HEK293 (cell line): ENCODE data around the gene ZNF215.

Experiments used
- CTCF ChIA-PET: fragments of 350-600 bp; formaldehyde crosslinking; extraction: SDS; loops from one replicate; lab custom pipeline; 2021; ENCODE audit warnings: antibody characterized with exemption; lab: Yijun Ruan, JAX
- POLR2A ChIA-PET: fragments of 300-600 bp; formaldehyde crosslinking; extraction: SDS; loops from one replicate; lab custom pipeline; 2020; ENCODE audit warnings: antibody characterized with exemption, inconsistent platforms; lab: Yijun Ruan, JAX
- H3K27ac ChIP-seq: fragments of 200-500 bp; sonication (Bioruptor generic); 2 replicates; pipeline ENCODE4 v1.5.1; 2014; ENCODE audit warnings: low read depth, low read length, control low read depth, inconsistent platforms; ENCODE audit errors: extremely low read depth
- H3K36me3 ChIP-seq, 2 experiments: fragments of 200-500 bp in 1 of 2; sonication (Bioruptor generic) in 1 of 2; 1 replicate in 1 of 2; 2 replicates in 1 of 2; pipeline ENCODE4 v1.5.1; 2014 to 2017; ENCODE audit warnings: inconsistent platforms in 2 of 2, low read length in 2 of 2; ENCODE audit not compliant: control insufficient read depth in 2 of 2, insufficient read depth in 1 of 2
- H3K4me1 ChIP-seq: fragments of 200-500 bp; sonication (Bioruptor generic); 2 replicates; pipeline ENCODE4 v1.5.1; 2014; ENCODE audit warnings: mild to moderate bottlenecking, low read length, inconsistent platforms; ENCODE audit not compliant: control insufficient read depth, insufficient read depth
- H3K4me3 ChIP-seq: 2 replicates; pipeline ENCODE4 v1.5.1; 2011; ENCODE audit warnings: low read depth, mild to moderate bottlenecking, control low read depth, low read length, moderate library complexity
- H3K9me3 ChIP-seq: fragments of 200-500 bp; sonication (Bioruptor generic); 2 replicates; pipeline ENCODE4 v1.5.1; 2014; ENCODE audit warnings: low read depth, low read length, inconsistent platforms; ENCODE audit not compliant: control insufficient read depth, insufficient read depth
- FEZF1 ChIP-seq: fragments of 450-650 bp; formaldehyde crosslinking; IDR thresholded peaks from 2 replicates; pipeline ENCODE4 v1.5.1; 2016; ENCODE audit warnings: missing biosample characterization, missing genetic modification characterization
- HOXA7 ChIP-seq: sonication (generic); formaldehyde crosslinking; IDR thresholded peaks from 2 replicates; pipeline ENCODE4 v1.8.1; 2022; ENCODE audit warnings: missing genetic modification reagents, borderline replicate concordance
- KLF1 ChIP-seq: fragments of 450-650 bp; formaldehyde crosslinking; IDR thresholded peaks from 2 replicates; pipeline ENCODE4 v1.5.1; 2016; ENCODE audit warnings: missing biosample characterization, missing genetic modification characterization
- KLF10 ChIP-seq: fragments of 450-650 bp; IDR thresholded peaks from 2 replicates; pipeline ENCODE4 v1.5.1; 2018; ENCODE audit warnings: missing biosample characterization, mild to moderate bottlenecking, missing genetic modification characterization
- KLF7 ChIP-seq: fragments of 450-650 bp; formaldehyde crosslinking; IDR thresholded peaks from 2 replicates; pipeline ENCODE4 v1.5.1; 2016; ENCODE audit warnings: missing biosample characterization, missing genetic modification characterization, borderline replicate concordance
- SP3 ChIP-seq: fragments of 450-650 bp; formaldehyde crosslinking; IDR thresholded peaks from 2 replicates; pipeline ENCODE4 v1.5.1; 2016; ENCODE audit warnings: missing biosample characterization, missing genetic modification characterization
- SP7 ChIP-seq: fragments of 450-650 bp; formaldehyde crosslinking; IDR thresholded peaks from 2 replicates; pipeline ENCODE4 v1.5.1; 2016; ENCODE audit warnings: missing biosample characterization, missing genetic modification characterization
- TCF7L2 ChIP-seq: IDR thresholded peaks from 2 replicates; pipeline ENCODE4 v1.6.1; 2011; ENCODE audit warnings: low read depth, mild to moderate bottlenecking, inconsistent platforms, low read length, moderate library complexity, borderline replicate concordance
- ZBTB10 ChIP-seq: fragments of 450-650 bp; formaldehyde crosslinking; IDR thresholded peaks from 2 replicates; pipeline ENCODE4 v1.5.1; 2016; ENCODE audit warnings: missing biosample characterization, missing genetic modification characterization
- ZBTB20 ChIP-seq: fragments of 450-650 bp; formaldehyde crosslinking; IDR thresholded peaks from 2 replicates; pipeline ENCODE4 v1.5.1; 2016; ENCODE audit warnings: missing biosample characterization, missing genetic modification characterization
- ZBTB6 ChIP-seq: fragments of 450-650 bp; formaldehyde crosslinking; IDR thresholded peaks from 2 replicates; pipeline ENCODE4 v1.5.1; 2017; ENCODE audit warnings: missing biosample characterization, missing genetic modification characterization
- ZNF146 ChIP-seq: fragments of 450-650 bp; formaldehyde crosslinking; IDR thresholded peaks from 2 replicates; pipeline ENCODE4 v1.5.1; 2016; ENCODE audit warnings: missing biosample characterization, missing genetic modification characterization
- ZNF155 ChIP-seq: fragments of 450-650 bp; formaldehyde crosslinking; IDR thresholded peaks from 2 replicates; pipeline ENCODE4 v1.5.1; 2016; ENCODE audit warnings: missing biosample characterization, missing genetic modification characterization
- ZNF202 ChIP-seq: fragments of 450-650 bp; formaldehyde crosslinking; IDR thresholded peaks from 2 replicates; pipeline ENCODE4 v1.5.1; 2016; ENCODE audit warnings: missing biosample characterization, missing genetic modification characterization, borderline replicate concordance
- ZNF211 ChIP-seq: fragments of 450-650 bp; formaldehyde crosslinking; IDR thresholded peaks from 2 replicates; pipeline ENCODE4 v1.5.1; 2016; ENCODE audit warnings: low read depth, missing biosample characterization, missing genetic modification characterization
- ZNF24 ChIP-seq: fragments of 450-650 bp; formaldehyde crosslinking; IDR thresholded peaks from 2 replicates; pipeline ENCODE4 v1.5.1; 2016; ENCODE audit warnings: missing biosample characterization, missing genetic modification characterization
- ZNF341 ChIP-seq: fragments of 450-650 bp; formaldehyde crosslinking; IDR thresholded peaks from 2 replicates; pipeline ENCODE4; 2016; ENCODE audit warnings: low read depth, missing biosample characterization, missing genetic modification characterization
- ZNF37A ChIP-seq: fragments of 450-650 bp; IDR thresholded peaks from 2 replicates; pipeline ENCODE4 v1.5.1; 2018; ENCODE audit warnings: missing biosample characterization, missing genetic modification characterization
- ZNF510 ChIP-seq: fragments of 450-650 bp; formaldehyde crosslinking; IDR thresholded peaks from 2 replicates; pipeline ENCODE4 v1.5.1; 2018; ENCODE audit warnings: mild to moderate bottlenecking, missing genetic modification characterization, missing biosample characterization; ENCODE audit not compliant: insufficient replicate concordance
- ZNF561 ChIP-seq: fragments of 450-650 bp; IDR thresholded peaks from 2 replicates; pipeline ENCODE4 v1.5.1; 2018; ENCODE audit warnings: missing biosample characterization, missing genetic modification characterization, borderline replicate concordance
- ZNF621 ChIP-seq: fragments of 450-650 bp; formaldehyde crosslinking; IDR thresholded peaks from 2 replicates; pipeline ENCODE4 v1.5.1; 2017; ENCODE audit warnings: missing biosample characterization, missing genetic modification characterization
- ZNF624 ChIP-seq: fragments of 450-650 bp; formaldehyde crosslinking; IDR thresholded peaks from 2 replicates; pipeline ENCODE4 v1.5.1; 2017; ENCODE audit warnings: missing biosample characterization, missing genetic modification characterization
- ZNF677 ChIP-seq: fragments of 450-650 bp; IDR thresholded peaks from 2 replicates; pipeline ENCODE4 v1.5.0; 2018; ENCODE audit warnings: missing biosample characterization, mild to moderate bottlenecking, missing genetic modification characterization, moderate library complexity
- ZNF704 ChIP-seq: fragments of 450-650 bp; formaldehyde crosslinking; IDR thresholded peaks from 2 replicates; pipeline ENCODE4 v1.5.1; 2016; ENCODE audit warnings: missing biosample characterization, missing genetic modification characterization
- ZNF76 ChIP-seq: fragments of 450-650 bp; formaldehyde crosslinking; IDR thresholded peaks from 2 replicates; pipeline ENCODE4; 2016; ENCODE audit warnings: low read depth, missing biosample characterization, missing genetic modification characterization, borderline replicate concordance
- ZNF837 ChIP-seq: fragments of 450-650 bp; formaldehyde crosslinking; IDR thresholded peaks from 2 replicates; pipeline ENCODE4 v1.5.1; 2016; ENCODE audit warnings: missing biosample characterization, missing genetic modification characterization
- ZSCAN5A ChIP-seq: fragments of 450-650 bp; formaldehyde crosslinking; IDR thresholded peaks from 2 replicates; pipeline ENCODE4 v1.5.1; 2016; ENCODE audit warnings: missing biosample characterization, missing genetic modification characterization
- TF ChIP-seq, protein P1 (sequence below): fragments of 450-650 bp; formaldehyde crosslinking; IDR thresholded peaks from 2 replicates; pipeline ENCODE4 v1.5.1; 2017; ENCODE audit warnings: missing biosample characterization, mild to moderate bottlenecking, missing genetic modification characterization, moderate library complexity
- TF ChIP-seq, protein P2 (sequence below): fragments of 450-650 bp; formaldehyde crosslinking; IDR thresholded peaks from 2 replicates; pipeline ENCODE4; 2016; ENCODE audit warnings: missing biosample characterization, missing genetic modification characterization

The ZNF215 gene

DNA sequence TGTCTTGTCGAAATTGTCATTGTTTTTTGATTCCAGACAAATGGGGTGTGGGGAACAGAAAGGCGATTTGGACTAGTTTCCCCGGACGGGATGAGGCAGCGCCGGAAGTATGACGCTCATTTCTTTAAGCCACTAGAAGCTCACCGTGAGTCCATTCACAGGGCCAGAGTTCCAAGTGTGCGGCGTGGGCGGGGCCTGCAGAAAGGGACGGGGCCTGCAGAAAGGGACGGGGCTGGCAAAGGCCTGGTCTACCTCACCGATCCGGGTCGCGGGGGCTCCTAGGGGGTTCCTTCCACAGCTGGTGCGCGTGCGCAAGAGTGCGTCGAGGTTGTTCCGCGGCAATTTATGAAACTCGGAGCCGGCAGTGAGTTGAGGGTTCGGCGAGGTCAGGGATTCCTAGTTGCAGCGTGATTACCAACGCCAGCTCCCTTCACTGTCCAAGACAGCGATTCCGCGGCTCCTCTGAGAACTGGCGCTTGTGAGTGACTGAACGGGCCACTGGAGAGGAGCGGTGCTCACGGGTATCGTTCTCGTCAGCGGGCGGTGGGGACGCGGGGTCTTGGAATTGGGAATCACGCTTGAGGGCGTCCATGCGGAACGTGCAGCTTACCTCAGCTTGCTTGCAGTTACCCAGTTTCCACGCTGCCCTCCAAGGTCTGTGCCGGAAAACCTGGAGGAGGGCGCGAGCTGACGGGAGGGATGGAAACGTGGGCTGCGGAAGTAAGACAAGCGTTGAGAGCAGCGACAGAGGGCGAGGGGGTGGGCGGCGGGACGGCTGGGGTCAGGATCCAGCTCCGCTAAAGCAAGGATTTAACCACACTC is at the start of gene ZNF215:
ZNF215 (plus strand) TSS at position 219 of the 822 bp plus-strand sequence. CDS start 5,847 bp downstream, outside the sequence.
- Histone ChIP-seq H3K27ac (peak within 1 kb of the TSS; percentile 75), H3K36me3 (no peaks in the 10 kb centered on the region), H3K4me3 (peak within 1 kb of the TSS; percentile 71), H3K9me3 (no peaks in the 10 kb centered on the region), H3K4me1 (no peaks in the 10 kb centered on the region)
- ChIA-PET POLR2A (interaction anchor here (1.0 to 1.3 kb wide), 2 partner anchors 11 to 13 kb away, joined by 3 to 4 read pairs; no protein-coding TSS in a partner anchor), CTCF (interaction anchor here (0.6 to 1.2 kb wide), 6 partner anchors 30 to 1061 kb away, joined by 3 to 5 read pairs (median 4); partner anchors contain the start of gene EIF3F)
- TF ChIP-seq KLF1 (no peak), SP3 (tag by site-specific recombination) (no peak), ZNF155 (no peak), ZNF510 (tag by site-specific recombination) (no peak), ZBTB20 (tag by site-specific recombination) (peak; percentile 65), SP7 (tag by site-specific recombination) (no peak; the same call in 1 of the 2 replicates), ZNF561 (tag by site-specific recombination) (no peak), KLF10 (tag by site-specific recombination) (no peak), FEZF1 (no peak), HOXA7 (CRISPR knock-in tag) (no peak), TCF7L2 (no peak), ZNF37A (tag by site-specific recombination) (no peak), KLF7 (no peak), ZNF146 (tag by site-specific recombination) (no peak), ZNF202 (tag by site-specific recombination) (no peak), ZNF837 (tag by site-specific recombination) (no peak), ZNF211 (no peak), ZBTB6 (tag by site-specific recombination) (no peak), ZNF76 (tag by site-specific recombination) (peak; percentile 61; the same call in 1 of the 2 replicates), ZNF677 (no peak), ZNF341 (tag by site-specific recombination) (peak; percentile 40; the same call in 1 of the 2 replicates), ZNF24 (tag by site-specific recombination) (no peak), ZNF624 (tag by site-specific recombination) (no peak), ZNF621 (tag by site-specific recombination) (no peak), ZBTB10 (tag by site-specific recombination) (no peak; the same call in 1 of the 2 replicates), ZNF704 (tag by site-specific recombination) (no peak), ZSCAN5A (no peak)
- TF ChIP-seq, protein P1, sequence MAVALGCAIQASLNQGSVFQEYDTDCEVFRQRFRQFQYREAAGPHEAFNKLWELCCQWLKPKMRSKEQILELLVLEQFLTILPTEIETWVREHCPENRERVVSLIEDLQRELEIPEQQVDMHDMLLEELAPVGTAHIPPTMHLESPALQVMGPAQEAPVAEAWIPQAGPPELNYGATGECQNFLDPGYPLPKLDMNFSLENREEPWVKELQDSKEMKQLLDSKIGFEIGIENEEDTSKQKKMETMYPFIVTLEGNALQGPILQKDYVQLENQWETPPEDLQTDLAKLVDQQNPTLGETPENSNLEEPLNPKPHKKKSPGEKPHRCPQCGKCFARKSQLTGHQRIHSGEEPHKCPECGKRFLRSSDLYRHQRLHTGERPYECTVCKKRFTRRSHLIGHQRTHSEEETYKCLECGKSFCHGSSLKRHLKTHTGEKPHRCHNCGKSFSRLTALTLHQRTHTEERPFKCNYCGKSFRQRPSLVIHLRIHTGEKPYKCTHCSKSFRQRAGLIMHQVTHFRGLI (tag by site-specific recombination), result no peak
- TF ChIP-seq, protein P2, sequence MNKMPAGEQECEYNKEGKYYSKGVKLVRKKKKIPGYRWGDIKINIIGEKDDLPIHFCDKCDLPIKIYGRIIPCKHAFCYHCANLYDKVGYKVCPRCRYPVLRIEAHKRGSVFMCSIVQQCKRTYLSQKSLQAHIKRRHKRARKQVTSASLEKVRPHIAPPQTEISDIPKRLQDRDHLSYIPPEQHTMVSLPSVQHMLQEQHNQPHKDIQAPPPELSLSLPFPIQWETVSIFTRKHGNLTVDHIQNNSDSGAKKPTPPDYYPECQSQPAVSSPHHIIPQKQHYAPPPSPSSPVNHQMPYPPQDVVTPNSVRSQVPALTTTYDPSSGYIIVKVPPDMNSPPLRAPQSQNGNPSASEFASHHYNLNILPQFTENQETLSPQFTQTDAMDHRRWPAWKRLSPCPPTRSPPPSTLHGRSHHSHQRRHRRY, result no peak
